NCI-H1048 (cell line): ENCODE data around the gene BID.
"Not testable (repeated sequence)": the region's sequence is repeated elsewhere in the genome, so short reads cannot be mapped to it uniquely, and the experiment has no call there.

Experiments used
- DNase-seq: peaks from one replicate; lab custom pipeline; 2025; lab: John Stamatoyannopoulos, UW

The BID gene

DNA sequence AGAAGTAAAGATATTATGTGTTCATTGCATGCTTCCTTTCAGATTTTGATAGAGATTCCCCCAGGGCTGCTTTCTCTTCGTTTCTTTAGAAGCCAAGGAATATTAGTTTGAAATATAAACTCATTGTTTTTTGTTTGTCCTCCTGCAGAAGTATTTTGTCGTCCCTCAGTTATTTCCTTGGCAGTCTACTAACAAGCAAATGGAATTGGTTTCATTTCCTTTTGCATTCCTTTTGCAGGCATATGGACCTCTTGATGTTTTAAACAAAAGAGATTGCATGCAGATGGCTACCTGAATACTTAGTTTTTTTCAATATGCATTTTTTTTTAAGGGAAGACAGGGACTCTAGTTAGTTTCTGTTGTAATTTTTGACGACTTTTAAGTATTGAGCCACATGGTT lies 73.5 kb downstream of the BID start:
- no peak for DNase-seq

DNA sequence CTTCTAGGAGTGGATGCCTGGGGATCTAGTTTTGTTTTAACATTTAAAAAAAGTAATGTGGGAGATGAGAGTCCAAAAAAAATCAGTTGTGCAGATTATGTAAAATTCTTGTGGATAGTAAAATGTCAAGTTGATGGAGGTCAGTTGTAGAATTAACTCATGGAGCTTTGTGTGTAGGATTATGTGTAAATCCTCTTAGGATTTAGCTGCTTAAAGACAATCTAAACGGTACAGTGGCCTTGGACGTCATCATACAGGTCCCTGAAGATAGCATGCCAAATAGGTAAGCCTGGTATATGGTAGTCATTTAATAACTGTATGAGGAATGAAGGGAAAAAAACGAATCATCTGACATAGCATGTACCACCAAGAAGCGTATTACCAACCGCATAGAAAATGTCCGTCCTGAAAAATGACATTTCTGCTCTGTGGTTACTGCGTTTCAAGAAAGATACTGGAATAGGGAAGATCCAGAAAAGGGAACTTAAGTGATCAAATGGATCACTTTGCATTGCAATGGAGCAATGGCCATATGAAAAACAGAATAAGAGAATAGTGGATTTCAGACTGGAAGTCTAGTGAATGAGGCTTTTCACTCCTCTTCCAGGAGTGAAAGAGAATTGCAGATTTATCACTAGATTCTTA lies 74.5 kb downstream of the BID start:
- no peak for DNase-seq

DNA sequence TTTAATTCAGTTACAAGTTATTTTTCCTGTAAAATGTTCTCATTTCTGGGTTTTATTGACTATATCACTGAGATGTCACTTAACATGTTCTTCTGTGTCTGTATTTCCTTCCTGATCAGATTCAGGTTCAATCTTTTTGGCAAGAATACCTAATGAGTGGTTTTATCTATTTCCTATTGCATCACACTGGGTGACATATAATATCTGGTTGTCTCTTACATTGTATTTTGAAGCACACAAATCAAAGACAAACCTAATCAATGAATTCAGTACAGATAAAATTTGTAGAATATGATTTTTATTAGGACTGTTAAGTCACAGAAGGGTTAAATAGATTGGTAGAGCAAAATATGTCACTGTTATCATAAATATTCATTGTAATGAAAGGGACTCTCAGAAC lies 75.3 kb downstream of the BID start:
- DNase-seq = no peak

DNA sequence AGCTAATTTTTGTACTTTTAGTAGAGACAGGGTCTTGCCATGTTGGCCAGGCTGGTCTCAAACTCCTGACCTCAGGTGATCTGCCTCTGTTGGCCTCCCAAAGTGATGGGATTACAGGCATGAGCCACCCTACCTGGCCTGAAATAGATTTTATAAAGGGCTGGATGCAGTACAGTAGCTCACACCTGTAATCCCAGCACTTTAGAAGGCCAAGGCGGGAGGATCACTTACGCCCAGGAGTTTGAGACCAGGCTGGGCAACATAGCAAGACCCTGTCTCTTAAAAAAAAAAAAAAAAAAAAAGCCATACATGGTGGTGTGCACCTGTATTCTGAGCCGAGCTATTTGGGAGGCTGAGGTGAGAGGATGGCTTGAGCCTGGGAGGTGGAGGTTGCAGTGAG lies 76.0 kb downstream of the BID start:
- not testable (repeated sequence) for DNase-seq

DNA sequence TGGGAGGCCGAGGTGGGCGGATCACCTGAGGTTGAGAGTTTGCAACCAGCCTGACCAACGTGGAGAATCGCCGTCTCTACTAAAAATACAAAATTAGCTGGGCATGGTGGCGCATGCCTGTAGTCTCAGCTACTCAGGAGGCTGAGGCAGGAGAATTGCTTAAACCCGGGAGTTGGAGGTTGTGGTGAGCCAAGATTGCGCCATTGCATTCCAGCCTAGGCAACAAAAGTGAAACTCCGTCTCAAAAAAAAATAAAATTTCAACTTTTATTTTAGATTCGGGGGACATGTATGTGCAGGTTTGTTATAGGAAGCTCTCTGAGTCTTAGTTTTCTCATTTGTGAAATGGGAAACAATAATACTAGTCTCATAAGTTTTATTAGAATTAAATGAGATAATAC lies 77.1 kb downstream of the BID start:
- not testable (repeated sequence) for DNase-seq

DNA sequence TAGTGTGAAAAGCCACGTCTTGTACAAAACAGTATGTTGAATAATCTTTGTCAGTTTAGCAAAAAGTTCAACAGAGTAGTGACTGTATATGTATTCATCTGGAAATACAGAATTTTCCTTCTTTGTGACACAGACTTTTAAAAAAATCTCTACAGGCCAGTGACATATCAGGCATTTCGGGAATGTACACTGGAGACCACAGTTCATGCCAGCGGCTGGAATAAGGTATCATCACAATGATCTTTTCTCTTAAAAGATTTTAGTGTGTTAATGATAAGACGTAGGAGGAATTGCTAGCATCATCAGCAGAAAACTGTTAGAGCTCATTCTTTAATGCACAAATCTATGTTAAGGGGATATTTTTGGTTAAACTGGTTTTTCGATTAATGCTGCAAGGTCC lies 78.3 kb downstream of the BID start:
- DNase-seq = no peak

DNA sequence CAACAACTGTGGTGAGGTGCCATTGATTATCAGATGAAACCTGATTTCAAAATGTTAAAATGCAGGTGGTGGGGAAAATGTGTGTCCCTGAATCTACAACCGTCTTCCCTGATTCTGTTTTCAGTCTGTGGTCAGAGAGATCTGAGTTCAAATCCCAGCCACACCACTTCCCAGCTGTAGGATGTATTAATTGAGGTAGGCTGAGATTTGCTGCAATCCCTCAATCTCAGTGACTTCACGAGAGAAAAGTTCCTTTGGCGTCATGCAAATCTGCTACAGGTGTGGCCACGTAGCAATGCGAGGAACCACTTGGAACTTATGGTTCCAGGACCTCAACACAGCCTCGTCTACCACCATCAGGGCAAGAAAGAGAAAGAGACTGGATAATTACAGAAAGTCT lies 79.5 kb downstream of the BID start:
- DNase-seq = no peak

DNA sequence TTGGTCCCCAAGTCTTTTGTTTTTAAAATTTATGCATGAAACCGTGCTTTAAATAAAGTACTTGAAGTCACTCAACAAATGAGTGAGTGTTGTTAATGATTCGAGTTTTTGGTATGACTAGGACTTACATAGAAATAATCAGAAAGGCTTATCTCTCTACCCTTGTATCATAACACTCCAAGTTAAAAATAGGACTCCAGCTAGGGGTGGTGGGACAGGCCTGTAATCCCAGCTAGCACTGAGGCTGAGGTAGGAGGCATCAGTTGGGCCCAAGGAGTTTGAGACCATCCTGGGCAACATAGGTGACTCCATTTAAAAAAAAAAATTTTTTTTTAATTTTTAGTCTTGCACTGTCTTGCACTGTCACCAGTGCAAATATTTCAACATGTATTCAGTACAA lies 80.1 kb downstream of the BID start:
- DNase-seq = no peak

DNA sequence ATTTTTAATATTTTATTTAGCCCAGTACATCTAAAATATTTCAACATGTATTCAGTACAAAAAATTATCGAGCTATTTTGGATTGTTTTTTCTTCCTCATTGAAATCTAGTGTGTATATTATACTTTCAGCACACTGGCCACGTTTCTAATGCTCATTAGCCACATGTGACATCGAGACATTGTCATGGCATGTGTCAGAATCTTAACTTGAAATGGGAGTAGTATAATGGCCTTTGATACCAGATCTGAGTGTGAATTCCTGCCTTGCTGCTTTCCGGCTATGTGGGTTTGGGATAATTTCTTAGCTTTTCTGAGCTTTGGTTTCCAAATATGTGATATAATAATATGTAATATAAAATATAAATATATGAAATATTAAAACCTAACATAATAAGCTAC lies 81.4 kb downstream of the BID start:
- no peak for DNase-seq

DNA sequence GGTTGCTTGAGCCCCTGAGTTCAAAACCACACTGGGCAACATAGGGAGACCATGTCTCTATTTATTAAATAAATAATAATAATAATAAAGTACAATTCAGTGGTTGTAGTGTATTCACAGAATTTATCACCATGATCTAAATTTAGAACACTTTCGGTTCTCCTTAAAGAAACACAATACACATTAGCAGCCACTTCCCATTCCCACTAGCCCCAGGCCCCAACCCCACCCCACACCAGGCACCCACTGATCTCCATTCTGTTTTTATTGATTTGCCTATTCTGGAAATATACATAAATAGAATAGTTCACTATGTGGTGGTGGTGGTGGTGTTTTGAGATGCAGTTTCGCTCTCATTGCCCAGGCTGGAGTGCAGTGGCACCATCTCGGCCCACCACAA lies 90.0 kb downstream of the BID start:
- no peak for DNase-seq
